ENCODE measurements around the gene WHRN.
A peak's percentile ranks its signal among the peaks of the same experiment; 100 is the strongest.

The WHRN gene

GRCh38 chr9:114505187-114506081, at the start of gene WHRN:
TSS of gene WHRN (minus strand) at chr9:114505473. CDS start at chr9:114504801, 672 bp downstream.
- Histone ChIP-seq H3K27ac (peak within 1 kb of the TSS in 19 of 21 experiments; percentile 4 to 87 (median 58)), H3K4me3 (peak within 1 kb of the TSS; percentile 43 to 74 (median 59))

- no peak overlapping the region for H3K27ac ChIP-seq
Observed at GRCh38 chr9:114553202-114553601, 47.9 kb upstream of the WHRN start.

GRCh38 chr9:114552706-114553105, 47.4 kb upstream of the WHRN start:
- Histone ChIP-seq H3K27ac (peak overlapping the region in 5 of 21 experiments; percentile 20 to 67 (median 56)), H3K4me3 (no peak overlapping the region)

More at GRCh38 chr9:114553202-114553601, 47.9 kb upstream of the WHRN start:
- no peak overlapping the region for H3K4me3 ChIP-seq

- peak overlapping the region in 8 of 21 experiments; percentile 20 to 67 (median 48) for H3K27ac ChIP-seq
Observed at GRCh38 chr9:114551750-114552685, 46.7 kb upstream of the WHRN start.

GRCh38 chr9:114549697-114550330, 44.5 kb upstream of the WHRN start:
- no peak overlapping the region for H3K4me3 ChIP-seq
- H3K27ac ChIP-seq: no peak overlapping the region

More at GRCh38 chr9:114551750-114552685, 46.7 kb upstream of the WHRN start:
- H3K4me3 ChIP-seq: no peak overlapping the region

GRCh38 chr9:114546851-114547250, 41.6 kb upstream of the WHRN start:
- no peak overlapping the region for H3K4me3 ChIP-seq
- no peak overlapping the region for H3K27ac ChIP-seq

GRCh38 chr9:114545055-114545454, 39.8 kb upstream of the WHRN start:
- Histone ChIP-seq H3K4me3 (no peak overlapping the region), H3K27ac (no peak overlapping the region)

- no peak overlapping the region for H3K27ac ChIP-seq
- no peak overlapping the region for H3K4me3 ChIP-seq
Observed at GRCh38 chr9:114539701-114540380, 34.6 kb upstream of the WHRN start.

GRCh38 chr9:114538241-114538640, 33.0 kb upstream of the WHRN start:
- H3K4me3 ChIP-seq: no peak overlapping the region
- no peak overlapping the region for H3K27ac ChIP-seq

- Histone ChIP-seq H3K27ac (no peak overlapping the region), H3K4me3 (no peak overlapping the region)
Observed at GRCh38 chr9:114532561-114533237, 27.4 kb upstream of the WHRN start.

GRCh38 chr9:114529285-114529684, 24.0 kb upstream of the WHRN start:
- Histone ChIP-seq H3K4me3 (no peak overlapping the region), H3K27ac (no peak overlapping the region)

GRCh38 chr9:114526807-114527206, 21.5 kb upstream of the WHRN start:
- Histone ChIP-seq H3K4me3 (no peak overlapping the region), H3K27ac (no peak overlapping the region)

GRCh38 chr9:114525513-114525912, 20.2 kb upstream of the WHRN start:
- H3K27ac ChIP-seq: no peak overlapping the region
- H3K4me3 ChIP-seq: no peak overlapping the region

- Histone ChIP-seq H3K27ac (no peak overlapping the region), H3K4me3 (no peak overlapping the region)
Observed at GRCh38 chr9:114524247-114524681, 19.0 kb upstream of the WHRN start.

- Histone ChIP-seq H3K27ac (no peak overlapping the region), H3K4me3 (no peak overlapping the region)
Observed at GRCh38 chr9:114522847-114523246, 17.6 kb upstream of the WHRN start.

- Histone ChIP-seq H3K27ac (no peak overlapping the region), H3K4me3 (no peak overlapping the region)
Observed at GRCh38 chr9:114522286-114522685, 17.0 kb upstream of the WHRN start.

- Histone ChIP-seq H3K27ac (no peak overlapping the region), H3K4me3 (no peak overlapping the region)
Observed at GRCh38 chr9:114521846-114522245, 16.6 kb upstream of the WHRN start.

- H3K27ac ChIP-seq: peak overlapping the region in 2 of 21 experiments; percentile 30 to 55
- H3K4me3 ChIP-seq: no peak overlapping the region
Observed at GRCh38 chr9:114518599-114519022, 13.3 kb upstream of the WHRN start.

- Histone ChIP-seq H3K4me3 (no peak overlapping the region), H3K27ac (peak overlapping the region in 2 of 21 experiments; percentile 30 to 55)
Observed at GRCh38 chr9:114518120-114518519, 12.8 kb upstream of the WHRN start.
